Left forelimb (tissue), 1 donor: ENCODE results near the gene GINS1.
"Not testable (repeated sequence)": the region's sequence is repeated elsewhere in the genome, so short reads cannot be mapped to it uniquely, and the experiment has no call there.

ENCODE experiments used
- DNase-seq: peaks from one replicate; pipeline ENCODE4 v3.0.0-alpha.2; 2018; ENCODE audit warnings: low spot score

Gene GINS1

DNA sequence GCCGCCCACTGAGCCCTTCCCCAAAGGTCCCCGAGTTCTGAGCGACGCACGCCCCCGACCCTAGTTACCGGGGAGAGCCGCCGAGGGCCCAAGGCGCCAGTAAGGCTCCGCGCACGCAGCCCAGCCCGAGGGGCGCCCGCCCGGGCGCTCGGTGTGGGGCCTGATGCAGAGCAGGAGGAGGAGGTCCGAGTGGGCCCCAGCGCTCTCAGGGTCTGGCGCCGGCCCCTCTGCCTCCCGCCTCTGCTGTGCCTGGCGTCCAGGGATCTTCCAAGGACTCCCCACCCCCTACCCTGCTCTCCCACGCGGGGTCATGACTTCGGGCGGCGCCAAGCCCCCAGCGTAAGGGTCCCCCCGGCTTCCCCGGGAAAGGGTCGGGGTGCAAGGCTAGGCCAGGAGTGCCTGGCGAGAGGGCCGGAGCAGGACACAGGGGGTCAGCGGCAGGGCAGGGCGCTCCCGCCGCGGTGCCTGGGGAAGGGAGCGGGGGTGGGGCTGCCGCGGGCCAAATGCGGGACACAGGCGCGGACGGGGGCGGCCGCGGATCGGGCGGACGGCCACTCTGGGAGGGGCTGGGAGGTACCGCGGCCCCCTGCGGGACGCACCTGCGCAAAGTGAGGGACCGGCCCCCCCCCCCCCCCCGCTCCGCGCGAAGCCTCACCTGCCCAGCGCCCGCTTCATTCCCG is 17.5 kb upstream of the GINS1 start:
- DNase-seq, result peak; percentile 72

DNA sequence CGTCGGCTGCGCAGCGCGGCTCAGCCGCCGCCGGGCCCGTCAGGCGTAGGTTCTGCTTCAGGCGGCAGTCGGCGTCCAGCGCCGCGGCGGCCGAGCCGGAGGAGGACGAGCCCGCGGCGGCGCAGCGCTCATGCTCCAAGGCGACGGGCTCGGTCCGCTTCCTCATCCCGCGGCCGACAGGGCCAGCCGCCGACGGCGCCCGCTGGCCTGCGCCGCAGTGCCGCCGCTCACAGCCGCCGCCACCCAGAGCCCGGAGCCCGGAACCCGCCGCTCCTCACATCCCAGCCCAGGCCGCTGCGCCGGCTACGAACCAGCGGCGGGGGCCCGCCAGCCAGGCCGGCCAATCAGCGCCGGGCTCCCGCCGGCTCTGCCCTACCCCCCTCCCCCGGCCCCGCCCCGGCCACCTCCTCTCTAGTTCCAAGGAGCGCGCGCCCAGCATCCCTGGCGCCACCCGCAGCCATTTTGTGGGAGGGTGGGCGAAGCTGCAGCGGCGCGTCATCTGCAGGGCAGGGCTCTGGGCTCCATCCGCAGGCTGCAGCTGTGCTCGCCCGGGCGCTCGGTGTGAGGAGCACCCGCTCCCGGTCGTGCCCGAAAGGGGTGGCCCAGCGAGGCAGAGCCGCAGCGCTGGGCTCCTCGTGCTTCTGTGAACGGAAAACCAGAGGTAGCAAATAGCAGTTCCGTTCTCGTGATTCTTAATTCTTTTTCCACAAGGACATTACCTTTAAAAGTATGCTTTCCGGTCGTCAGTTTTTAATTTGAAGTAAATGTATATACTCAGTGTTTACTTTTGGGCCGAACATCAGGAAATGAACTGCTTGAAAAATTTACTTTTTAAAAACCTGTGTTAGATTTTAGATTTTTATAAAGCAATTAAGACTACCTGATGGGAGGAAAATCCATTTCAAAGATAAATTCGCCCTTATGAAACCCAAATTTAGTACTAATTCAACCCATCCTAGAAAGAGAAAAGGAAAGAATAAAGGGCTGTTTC is 16.6 kb upstream of the GINS1 start, which contains the start of gene ABHD12:
TSS of gene ABHD12 (minus strand) at position 298 of the 991 bp plus-strand sequence. CDS start at position 166, 132 bp downstream.
- peak; percentile 98 for DNase-seq

DNA sequence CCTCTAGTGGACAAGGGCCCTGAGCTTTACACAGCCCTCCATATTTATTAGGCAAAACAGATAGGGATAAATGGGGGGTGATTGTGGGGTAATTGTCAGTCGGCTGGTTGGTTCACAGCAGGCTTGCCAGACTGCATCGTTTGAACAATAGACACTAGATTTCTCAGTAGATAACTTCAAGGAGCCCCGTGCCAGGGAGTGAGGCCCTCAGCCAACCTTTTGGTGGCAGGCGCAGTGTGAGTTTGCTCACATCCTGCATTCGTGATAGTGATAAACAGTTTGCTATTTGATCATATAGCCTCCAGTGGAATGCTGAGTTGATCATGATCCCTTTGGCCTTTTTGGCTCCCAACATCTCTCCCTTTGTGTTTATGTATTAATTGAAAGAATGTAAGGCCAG is 13.2 kb upstream of the GINS1 start:
- DNase-seq, result no peak

DNA sequence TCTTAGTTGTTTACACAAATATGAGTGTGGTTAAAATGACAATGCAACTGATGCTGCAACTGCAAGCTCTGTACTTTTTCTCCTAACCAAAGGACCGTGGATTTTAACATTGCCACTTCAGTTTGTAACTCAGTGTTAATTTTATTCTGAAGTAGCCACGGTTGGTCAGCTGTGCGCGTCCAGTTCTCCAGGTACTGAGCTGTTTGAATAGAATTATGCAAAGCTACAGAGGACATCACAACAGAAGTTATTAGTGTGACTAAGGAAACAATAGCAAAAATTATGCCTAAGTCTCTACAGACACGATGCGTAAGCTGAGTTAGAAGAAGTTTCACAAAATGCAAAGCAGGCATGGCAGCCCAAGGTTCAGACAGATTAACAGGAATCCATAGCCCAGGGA is 12.5 kb upstream of the GINS1 start:
- DNase-seq, result no peak

DNA sequence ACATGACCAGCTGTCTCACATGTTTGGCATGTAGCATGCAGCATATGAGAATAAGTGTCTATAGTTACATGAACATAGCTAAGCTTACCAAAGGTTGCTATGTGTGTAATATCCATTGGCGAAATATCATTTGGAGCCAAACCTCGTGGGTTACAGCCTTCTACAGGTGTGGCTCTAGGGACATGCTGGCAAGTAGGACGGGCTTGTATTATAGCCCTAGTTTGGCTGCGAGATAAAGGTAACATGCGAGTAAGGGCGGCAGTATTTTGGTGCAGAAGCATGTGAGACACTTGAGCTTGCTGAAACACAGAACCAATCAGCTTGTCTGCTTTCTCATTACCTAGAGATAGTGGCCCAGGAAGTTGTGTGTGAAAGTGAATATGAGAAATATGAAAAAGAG is 10.4 kb upstream of the GINS1 start:
- no peak for DNase-seq

DNA sequence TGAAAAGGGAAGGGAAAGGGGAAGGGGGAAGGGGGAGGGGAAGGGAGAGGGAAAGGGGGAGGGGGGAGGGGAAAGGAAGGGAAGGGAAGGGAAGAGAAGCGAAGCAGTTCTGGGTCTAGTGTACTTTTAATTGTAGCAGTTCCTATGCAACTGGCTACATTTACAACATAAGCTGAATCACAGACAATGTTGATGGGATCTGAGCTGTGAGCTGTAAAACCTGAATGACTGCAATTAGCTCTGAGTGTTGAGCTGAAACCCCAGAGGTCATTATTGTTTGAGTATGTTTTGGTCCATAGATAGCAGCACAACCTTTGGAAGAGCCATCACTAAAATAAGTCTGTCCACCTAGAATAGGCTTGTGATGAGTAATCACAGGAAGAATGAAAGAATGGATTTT is 9.7 kb upstream of the GINS1 start:
- no peak for DNase-seq

DNA sequence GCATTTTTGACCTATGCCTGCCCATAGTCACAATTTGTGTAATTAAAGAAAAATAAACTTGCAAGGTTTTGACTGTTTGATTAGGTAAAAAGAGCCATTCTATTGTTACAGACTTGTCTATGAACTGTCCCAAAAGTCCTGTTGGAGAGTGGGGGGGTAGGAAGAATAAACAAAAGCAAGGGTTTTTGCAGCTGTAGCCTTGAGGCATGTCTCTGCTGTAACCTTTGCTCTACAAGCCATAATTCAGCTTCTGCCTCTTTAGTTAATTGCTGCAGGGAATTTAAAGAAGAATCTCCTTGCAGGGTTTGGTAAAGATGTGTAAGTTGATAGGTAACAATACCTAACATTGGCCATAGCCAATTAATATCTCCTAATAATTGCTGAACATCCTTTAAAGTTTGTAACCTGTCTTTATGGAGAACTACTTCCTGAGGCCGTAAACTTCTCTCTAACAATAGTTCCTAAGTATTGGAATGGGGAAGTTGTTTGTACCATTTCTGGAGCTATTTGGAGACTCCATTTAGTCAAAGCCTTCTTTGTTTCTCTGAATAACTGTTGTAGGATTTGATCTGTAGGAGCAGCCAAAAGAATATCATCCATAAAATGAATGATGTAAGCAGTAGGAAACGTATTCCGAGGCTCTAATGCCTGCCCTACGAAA is 9.0 kb upstream of the GINS1 start:
- DNase-seq, result no peak

DNA sequence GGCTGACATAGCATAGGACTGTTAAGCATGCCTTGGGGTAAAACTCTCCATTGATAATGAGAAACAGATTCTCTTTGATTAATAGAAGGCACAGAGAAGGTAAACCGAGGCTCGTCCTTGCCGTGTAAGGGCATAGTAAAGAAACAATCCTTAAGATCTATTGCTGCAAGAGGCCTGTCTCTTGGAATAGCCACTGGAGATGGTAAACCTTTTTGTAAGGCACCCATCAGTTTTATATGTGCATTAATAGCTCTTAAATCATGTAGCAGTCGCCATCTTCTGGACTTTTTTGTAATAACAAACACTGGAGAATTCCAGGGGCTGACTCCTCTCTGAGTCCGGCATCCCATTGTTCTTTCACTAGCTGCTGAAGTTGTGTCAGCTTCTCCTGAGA is 8.4 kb upstream of the GINS1 start:
- no peak for DNase-seq

DNA sequence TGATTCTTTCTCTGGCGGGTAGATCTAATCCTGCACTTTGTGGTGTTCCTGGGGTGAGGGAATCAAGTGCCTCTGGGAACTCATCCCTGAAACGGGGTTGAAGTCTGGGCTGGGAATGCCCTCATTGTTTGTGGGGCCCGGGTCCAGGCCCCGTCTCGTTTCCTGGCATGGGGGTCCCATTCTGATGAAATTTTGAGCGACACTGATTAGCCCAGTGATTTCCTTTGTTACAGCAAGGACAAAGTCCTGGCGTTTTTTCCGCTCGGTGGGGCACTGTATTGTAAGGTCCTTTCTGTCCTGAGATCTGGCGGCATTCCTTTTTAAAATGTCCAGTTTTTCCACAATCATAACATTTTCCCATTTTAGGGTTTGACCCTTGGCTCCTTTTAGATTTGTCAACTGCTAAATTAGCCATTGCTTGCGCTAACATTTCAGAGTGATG is 7.2 kb upstream of the GINS1 start:
- DNase-seq, result not testable (repeated sequence)

DNA sequence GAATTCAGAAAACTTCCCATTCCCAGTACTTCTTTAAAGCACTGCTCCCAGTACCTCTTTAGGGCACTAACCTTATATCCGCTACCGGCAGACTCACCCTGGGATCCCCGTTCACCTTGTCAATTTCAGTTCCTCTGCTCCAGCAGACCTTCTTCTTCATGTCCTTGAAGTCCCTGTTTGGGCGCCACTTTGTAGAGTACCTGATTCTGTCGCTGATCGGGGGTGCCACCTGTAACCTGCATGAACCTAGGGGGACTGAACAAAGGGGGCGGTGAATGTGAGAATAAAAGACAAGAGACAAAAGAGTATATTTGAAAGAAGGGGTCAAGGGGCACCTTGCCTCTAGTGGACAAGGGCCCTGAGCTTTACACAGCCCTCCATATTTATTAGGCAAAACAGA is 4.9 kb upstream of the GINS1 start:
- DNase-seq, result no peak

DNA sequence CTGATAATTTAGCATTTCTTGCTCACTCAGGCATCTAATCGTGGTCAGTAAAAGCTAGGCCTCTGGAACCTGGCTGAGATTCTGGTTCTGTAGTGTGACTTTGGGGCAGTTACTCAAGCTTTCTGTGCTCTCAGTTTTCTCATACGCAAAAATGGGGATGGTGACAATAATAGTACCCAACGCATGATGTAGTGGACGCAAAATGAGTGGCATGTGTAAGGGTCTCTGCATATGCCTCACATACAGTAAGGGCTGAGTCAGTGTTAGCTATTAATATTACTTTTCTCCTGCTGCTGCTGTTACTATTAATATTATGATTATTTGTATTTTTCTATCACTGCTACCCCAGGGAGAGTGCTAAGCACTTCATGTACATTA is 686 bp downstream of the GINS1 start:
- no peak for DNase-seq

DNA sequence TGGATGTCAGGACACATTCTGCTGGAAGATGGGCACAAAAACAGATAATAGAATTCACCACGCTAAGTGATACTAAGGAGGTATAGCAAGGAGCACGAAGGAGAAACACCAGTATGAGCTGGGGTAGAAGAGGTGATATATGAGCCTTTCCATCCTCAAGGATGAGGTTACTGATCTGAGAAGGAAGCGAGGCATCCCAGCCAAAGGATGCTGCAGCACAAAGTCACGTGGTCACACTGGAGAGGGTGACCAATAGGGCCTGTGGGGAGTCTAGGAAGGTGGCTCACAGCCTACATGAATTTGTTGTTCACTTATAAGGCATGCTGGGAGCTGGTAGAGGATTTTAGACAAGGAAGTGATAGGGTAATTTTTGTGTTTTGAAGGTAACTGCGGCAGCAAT is 1.4 kb downstream of the GINS1 start:
- DNase-seq, result no peak

DNA sequence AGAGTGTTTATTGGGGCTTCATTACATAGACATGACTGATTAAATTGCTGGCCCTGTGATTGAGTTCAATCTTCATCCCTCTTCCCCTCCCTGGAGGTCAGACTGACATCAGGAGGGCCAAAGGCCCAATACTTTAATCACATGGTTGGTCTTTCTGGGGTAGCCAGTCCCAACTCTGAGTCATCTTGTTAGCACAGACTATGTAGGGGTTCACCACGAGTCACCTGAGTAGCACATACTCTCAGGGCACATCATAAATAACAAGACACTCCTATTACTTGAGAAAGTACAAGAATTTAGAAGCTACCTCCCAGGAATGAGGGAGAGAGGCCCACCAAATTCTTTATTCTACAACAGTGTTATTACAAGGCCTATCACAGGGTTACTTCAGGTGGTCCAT is 11.3 kb downstream of the GINS1 start:
- DNase-seq, result no peak

DNA sequence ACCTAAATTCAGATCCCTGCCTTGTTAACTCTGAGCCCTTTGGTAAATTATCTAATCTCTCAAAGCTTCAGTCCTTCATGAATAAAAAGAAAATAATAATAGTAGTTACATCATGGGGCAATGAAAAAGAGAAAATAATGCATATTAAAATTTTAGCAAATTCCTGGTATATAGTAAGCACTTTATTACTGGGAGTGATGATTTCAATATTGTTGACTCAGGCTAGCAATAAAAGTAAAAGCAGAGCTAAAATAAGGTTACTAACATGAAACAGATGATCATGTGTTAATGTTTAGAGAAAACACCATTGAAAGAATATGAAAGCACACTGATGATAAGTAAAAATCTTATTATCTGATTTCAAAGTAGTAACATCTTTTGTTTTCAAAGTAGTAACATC is 13.6 kb downstream of the GINS1 start:
- no peak for DNase-seq

DNA sequence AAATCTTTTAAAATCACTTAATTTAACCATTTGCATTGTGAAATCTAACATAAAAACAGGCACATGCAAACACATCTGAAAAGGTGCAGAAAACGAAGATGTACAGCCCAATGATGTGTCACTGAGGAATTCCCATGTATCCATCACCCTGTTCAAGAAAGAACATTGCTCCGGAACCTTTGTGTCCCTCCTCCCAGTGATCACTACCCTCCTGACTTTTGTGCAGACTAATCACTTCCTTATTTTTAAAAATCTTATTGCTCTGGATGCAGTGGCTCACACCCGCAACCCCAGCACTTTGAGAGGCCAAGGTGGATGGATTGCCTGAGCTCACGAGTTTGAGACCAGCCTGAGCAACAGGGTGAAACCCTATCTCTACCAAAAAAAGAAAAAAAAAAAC is 14.6 kb downstream of the GINS1 start:
- no peak for DNase-seq

DNA sequence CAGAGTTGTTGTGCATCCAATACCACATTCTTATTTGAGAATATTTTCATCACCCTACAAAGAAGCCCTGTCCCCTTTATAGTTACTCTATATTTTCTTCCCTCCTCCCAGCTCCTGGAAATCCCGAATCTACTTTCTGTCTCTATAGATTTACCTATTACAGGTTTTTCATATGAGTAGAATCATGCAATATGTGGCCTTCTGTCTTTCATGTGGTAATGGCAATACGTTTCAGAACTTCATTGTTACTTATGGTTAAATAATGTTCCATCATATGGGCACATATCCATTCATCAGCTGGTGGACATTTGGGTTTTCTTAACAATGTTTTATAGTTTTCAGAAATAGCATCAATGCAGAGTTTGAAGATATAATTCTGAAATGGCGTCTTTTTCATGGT is 17.1 kb downstream of the GINS1 start:
- DNase-seq, result no peak

DNA sequence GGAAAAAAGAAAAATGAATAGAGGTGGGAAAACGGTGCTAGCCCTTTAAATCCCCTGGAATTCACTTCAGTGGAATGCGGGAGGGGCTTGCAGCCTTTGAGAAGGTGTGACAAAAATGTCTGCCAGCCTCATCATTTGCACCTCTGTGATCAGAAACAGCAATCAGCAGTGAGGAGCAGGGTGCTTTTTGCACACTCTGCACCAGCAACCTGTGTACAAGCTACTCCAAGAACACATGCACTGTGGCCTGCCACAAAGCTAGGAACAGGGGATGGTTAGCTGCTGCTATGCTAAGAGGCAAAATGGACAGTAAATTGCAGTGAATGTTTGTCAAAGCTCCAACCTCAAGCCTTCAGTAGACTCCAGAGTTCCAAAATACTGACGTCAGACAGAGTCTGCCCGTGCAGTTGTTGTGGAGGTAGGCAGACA is 29.7 kb downstream of the GINS1 start:
- DNase-seq, result no peak

DNA sequence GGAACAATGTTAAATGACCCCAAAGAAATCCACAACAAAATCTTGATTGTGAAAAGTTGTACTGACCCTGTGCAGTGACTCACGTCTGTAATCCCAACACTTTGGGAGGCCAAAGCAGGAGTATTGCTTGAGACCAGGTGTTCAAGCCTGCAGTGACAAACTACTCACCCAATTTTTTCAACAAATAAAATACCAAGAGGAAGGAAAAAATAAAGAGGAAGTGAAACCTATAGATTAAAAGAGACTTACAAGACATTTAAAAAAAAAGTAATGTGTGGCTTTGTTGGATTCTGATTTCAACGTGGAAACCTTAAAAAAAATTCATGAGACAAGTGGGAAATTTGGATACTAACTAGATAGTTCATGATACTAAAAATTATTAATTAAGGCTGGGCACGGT is 31.9 kb downstream of the GINS1 start:
- DNase-seq, result no peak

DNA sequence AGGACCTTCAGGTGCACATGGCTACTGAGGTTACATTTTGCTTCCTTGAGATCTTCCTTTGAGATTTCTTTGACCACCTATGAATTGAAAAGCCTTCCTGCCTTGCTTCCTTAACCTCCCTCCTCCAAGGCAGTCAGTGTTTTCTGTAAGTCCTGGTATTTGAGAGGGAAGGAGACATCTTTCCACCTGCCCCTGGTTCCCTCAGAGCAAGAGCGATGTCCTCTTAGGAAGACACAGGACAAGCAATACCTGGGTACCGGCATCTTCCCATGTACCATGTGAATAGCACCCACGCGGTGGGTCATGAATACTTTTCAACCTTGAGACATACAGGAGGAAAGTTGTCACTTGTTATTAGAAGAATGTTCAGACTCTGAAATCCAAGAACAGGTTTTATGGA is 37.1 kb downstream of the GINS1 start:
- DNase-seq, result no peak

DNA sequence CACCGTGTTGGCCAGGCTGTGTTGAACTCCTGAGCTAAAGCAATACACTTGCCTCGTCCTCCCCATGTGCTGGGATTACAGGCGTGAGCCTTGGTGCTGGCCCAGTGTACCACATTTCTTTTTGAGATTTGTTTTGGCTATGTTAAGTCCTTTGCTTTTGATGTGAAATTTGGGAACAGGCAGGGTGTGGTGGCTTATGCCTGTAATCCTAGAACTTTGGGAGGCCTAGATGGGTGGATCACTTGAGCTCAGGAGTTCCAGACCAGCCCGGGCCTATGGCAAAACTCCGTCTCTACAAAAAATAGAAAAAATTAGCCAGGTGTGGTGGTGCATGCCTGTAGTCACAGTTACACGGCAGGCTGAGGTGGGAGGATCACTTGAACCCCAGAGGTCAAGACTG is 40.2 kb downstream of the GINS1 start:
- no peak for DNase-seq

DNA sequence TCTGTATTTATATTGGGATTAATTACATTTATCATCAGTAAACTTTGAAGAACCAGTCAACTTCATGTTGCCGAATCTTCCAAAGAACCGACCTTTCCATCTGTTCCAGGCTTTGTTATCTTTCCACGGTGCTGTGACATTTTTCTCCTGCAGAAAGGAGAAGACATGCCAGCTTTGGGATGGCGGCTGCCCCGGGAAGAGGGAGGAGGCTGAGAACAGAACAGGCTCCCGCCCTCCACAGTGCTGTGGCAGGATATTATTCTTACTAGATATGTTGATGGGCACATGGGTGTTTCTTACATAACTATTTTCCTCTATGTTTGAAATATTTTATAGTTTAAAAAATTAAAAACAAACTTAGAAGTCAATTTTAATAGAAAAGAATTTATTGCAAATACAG is 44.9 kb downstream of the GINS1 start:
- DNase-seq, result no peak

DNA sequence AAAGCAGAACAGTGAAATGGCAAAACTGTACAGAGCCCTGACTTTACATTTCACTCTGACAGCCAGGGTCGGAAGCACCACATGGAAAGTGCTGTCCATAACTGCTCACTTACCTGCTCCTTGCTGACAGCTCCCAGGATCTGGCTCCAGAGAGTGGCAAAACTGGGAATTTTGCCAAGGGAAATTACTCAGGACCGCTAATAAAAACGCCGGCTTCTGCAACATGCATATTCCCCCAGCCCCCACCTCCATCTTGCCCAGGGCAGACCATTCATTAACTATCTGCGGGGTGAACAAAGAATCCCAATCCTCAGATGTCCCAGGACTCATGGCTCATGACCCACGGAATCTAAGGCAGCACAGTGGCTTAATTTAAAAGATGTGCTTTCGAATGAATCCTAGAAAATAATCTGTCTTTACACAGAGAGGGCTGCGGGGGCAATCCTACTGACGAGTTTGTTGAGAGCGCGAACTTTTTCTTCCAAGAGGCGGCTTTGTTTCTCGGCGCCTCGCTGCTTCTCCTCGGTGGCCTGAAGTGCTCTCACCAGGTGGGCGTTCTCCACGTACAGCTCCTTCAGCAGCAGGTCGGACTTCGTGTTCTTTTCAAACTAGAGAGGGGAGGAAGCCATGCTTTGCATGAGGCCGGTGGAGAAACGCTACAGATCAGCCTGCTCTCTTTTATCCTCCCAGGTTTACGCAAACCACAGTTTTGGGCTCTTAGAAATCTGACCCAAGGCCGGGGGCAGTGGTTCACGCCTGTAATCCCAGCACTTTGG is 45.8 kb downstream of the GINS1 start:
- DNase-seq, result no peak
